HAP-1 (cell line): ENCODE data around the gene KBTBD12.
"Not testable (repeated sequence)": the region's sequence is repeated elsewhere in the genome, so short reads cannot be mapped to it uniquely, and the experiment has no call there.

Experiments
- DNase-seq, 2 experiments: peaks; one replicate each; pipeline ENCODE4 v3.0.0-alpha.2; 2016 to 2020; ENCODE audit warnings: low spot score in 2 of 2
- H3K27me3 ChIP-seq: fragments of 250-450 bp; sonication (Bioruptor Pico); 2 replicates; pipeline ENCODE4 v1.5.1; 2020; ENCODE audit warnings: low read depth, mild to moderate bottlenecking, moderate library complexity
- H3K36me3 ChIP-seq: fragments of 250-450 bp; sonication (Bioruptor Pico); replicated peaks from 2 replicates; pipeline ENCODE4 v1.5.1; 2020; ENCODE audit warnings: mild to moderate bottlenecking
- H3K4me1 ChIP-seq: fragments of 250-450 bp; sonication (Bioruptor Pico); 2 replicates; pipeline ENCODE4 v1.5.1; 2020; ENCODE audit warnings: mild to moderate bottlenecking
- H3K4me3 ChIP-seq: fragments of 250-450 bp; sonication (Bioruptor Pico); 2 replicates; pipeline ENCODE4 v1.5.1; 2020; ENCODE audit warnings: mild to moderate bottlenecking, moderate library complexity
- H3K9me3 ChIP-seq: fragments of 250-450 bp; sonication (Bioruptor Pico); 2 replicates; pipeline ENCODE4 v1.5.1; 2020; ENCODE audit warnings: mild to moderate bottlenecking, moderate library complexity
- in situ Hi-C: fragments of 300-500 bp; cut with MboI; formaldehyde crosslinking; loops from 3 replicates; pipeline ENCODE4 v1.14.3; 2020; ENCODE audit warnings: low sequenced_read_pairs, inconsistent platforms, mixed read lengths

Gene KBTBD12

DNA sequence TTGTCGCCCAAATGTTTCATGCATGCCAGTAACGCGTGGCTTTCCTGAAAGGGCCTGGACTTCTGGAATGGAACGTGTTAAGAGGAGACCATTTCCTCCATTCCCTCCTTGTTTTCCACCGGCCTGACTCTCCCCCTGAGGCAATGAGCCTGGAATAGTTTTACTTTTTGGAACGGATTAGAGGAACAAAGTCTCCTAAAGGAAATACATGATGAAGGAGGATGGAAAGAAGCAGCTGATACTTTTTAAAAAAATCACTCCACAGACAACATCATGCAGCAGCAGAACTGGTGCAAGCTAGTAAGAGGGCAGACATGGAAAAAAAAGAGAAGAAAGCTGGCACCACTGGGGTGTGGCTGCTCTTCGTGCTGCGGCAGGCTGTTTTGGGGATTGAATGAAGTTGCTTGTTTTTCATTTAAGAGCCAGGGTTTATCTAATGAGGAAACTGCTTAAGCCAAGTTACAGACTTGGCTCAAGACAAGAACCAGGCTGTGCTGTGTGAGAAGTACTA, 3.6 kb upstream of the KBTBD12 start:
- in situ Hi-C loops, result no loop called here
- no peaks in the 10 kb centered on the region; the same call in 1 of the 2 replicates for H3K27me3 ChIP-seq

GRCh38 chr3:127913841-127914240, 1.2 kb upstream of the KBTBD12 start:
- H3K9me3 ChIP-seq, in situ Hi-C loops, H3K27me3 ChIP-seq, H3K36me3 ChIP-seq, H3K4me3 ChIP-seq, H3K4me1 ChIP-seq, DNase-seq: not testable (repeated sequence)

More for the DNA sequence above, 3.6 kb upstream of the KBTBD12 start:
- no peak for DNase-seq
- Histone ChIP-seq H3K9me3 (no peaks in the 10 kb centered on the region), H3K4me3 (no peak overlapping the region), H3K4me1 (peaks cover 3% of the 10 kb centered on the region; the same call in 1 of the 2 replicates), H3K36me3 (no peaks in the 10 kb centered on the region)

GRCh38 chr3:127914584-127914983, 448 bp upstream of the KBTBD12 start:
- H3K9me3 ChIP-seq, result no peaks in the 10 kb centered on the region
- in situ Hi-C loops, result no loop called here
- H3K36me3 ChIP-seq, result no peaks in the 10 kb centered on the region
- peaks cover 3% of the 10 kb centered on the region; the same call in 1 of the 2 replicates for H3K4me1 ChIP-seq
- H3K27me3 ChIP-seq, result no peaks in the 10 kb centered on the region
- no peak for DNase-seq
- H3K4me3 ChIP-seq, result no peak overlapping the region

GRCh38 chr3:127915937-127916493, 983 bp downstream of the KBTBD12 start:
- Histone ChIP-seq H3K27me3 (peaks cover 4% of the 10 kb centered on the region), H3K4me3 (no peak overlapping the region), H3K9me3 (no peaks in the 10 kb centered on the region), H3K36me3 (no peaks in the 10 kb centered on the region), H3K4me1 (peaks cover 3% of the 10 kb centered on the region; the same call in 1 of the 2 replicates)
- in situ Hi-C loops, result no loop called here
- DNase-seq, result peak in 1 of 2 experiments; percentile 20

DNA sequence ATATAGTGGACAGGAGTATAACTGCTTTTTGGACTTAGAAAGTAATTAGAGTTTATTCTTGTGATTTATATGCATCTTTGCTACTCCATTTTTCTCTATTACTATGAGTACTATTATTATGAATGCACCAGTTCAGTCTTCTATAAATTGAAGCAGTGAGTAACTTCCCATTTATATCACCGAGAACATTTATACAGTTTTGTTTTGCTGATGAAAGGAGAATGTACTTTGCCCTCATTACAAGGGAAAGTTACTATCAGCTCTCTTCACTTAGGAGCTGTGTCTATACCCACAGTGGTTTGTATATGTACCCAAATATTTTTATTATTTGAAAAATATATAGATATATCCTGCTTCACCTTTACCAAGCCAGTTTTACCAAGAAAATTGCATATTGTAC, 5.7 kb downstream of the KBTBD12 start:
- H3K9me3 ChIP-seq, result no peaks in the 10 kb centered on the region
- no peak for DNase-seq
- H3K36me3 ChIP-seq, result no peaks in the 10 kb centered on the region
- peaks cover 20% of the 10 kb centered on the region for H3K27me3 ChIP-seq
- peaks cover 10% of the 10 kb centered on the region for H3K4me1 ChIP-seq
- in situ Hi-C loops, result no loop called here
- H3K4me3 ChIP-seq, result no peak overlapping the region

GRCh38 chr3:127923611-127924010, 8.6 kb downstream of the KBTBD12 start:
- H3K4me3 ChIP-seq, result no peak overlapping the region
- H3K9me3 ChIP-seq, result no peaks in the 10 kb centered on the region
- in situ Hi-C loops, result no loop called here

GRCh38 chr3:127925384-127925783, 10.4 kb downstream of the KBTBD12 start:
- Histone ChIP-seq H3K9me3 (no peaks in the 10 kb centered on the region), H3K27me3 (peaks cover 26% of the 10 kb centered on the region), H3K4me3 (no peak overlapping the region), H3K36me3 (no peaks in the 10 kb centered on the region), H3K4me1 (peaks cover 7% of the 10 kb centered on the region; the same call in 1 of the 2 replicates)
- no peak for DNase-seq
- in situ Hi-C loops, result no loop called here

More at GRCh38 chr3:127923611-127924010, 8.6 kb downstream of the KBTBD12 start:
- Histone ChIP-seq H3K36me3 (no peaks in the 10 kb centered on the region), H3K4me1 (peaks cover 7% of the 10 kb centered on the region; the same call in 1 of the 2 replicates), H3K27me3 (peaks cover 26% of the 10 kb centered on the region)
- DNase-seq, result peak; percentile 17 to 81

DNA sequence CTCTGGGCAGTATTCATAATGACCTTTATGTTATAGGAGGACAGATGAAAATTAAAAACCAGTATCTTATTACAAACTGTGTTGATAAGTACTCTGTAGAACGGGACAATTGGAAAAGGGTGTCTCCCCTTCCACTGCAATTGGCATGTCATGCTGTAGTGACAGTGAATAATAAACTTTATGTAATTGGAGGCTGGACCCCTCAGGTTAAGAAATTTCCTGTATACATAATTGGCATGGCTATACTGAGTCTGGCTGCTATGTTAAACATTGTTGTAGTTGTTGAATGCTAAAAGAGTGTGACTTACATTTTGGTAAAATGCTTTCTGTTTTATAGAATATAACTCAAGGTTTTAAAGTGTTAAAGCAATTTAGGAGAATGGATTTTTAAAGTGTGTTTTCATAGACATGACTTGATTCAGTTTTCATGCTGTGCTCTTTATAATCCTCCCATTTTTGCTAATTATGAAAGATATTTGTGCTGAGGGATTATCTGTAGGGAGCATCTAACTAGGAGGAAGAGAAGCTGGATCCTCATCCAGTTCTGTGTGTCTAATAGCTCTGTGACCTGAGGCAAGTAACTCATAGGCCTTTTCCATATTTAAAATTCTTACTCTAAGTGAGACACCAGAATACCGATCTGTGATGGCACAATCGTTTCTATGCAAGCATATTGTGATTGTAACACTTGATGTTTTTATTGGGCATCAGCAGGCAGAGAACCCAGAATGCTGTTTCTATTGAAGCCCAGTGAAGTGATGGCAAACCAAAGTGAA, 13.0 kb downstream of the KBTBD12 start:
- in situ Hi-C loops, result no loop called here
- Histone ChIP-seq H3K9me3 (no peaks in the 10 kb centered on the region), H3K36me3 (no peaks in the 10 kb centered on the region), H3K4me3 (no peak overlapping the region), H3K4me1 (peaks cover 7% of the 10 kb centered on the region; the same call in 1 of the 2 replicates), H3K27me3 (peaks cover 12% of the 10 kb centered on the region)
- DNase-seq, result no peak

DNA sequence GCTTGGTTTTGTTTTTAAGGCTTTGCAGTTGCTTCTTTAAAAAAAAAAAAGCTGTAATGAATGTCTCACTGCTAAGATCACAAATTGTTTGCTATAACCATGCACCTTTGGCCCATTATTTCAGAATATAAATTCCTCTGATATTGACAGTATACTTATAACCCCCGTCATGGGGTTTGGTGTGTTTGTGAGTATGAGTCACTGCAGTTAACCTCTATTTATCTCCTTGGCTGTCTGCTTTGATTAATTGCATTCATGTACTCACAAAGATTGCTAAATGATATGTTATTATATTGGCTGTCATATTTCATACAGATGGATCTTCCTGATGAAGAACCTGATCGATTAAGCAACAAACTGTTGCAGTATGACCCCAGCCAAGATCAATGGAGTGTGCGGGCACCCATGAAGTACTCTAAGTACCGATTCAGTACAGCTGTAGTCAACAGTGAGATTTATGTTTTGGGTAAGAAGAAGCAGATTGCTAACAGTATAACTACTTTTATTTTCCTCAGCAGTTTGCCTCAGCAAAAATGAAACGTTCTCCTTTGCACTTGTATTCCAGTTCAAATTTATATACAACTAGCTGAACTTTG, 14.9 kb downstream of the KBTBD12 start:
- no peaks in the 10 kb centered on the region for H3K36me3 ChIP-seq
- no peak for DNase-seq
- H3K4me3 ChIP-seq, result no peak overlapping the region
- H3K4me1 ChIP-seq, result no peaks in the 10 kb centered on the region
- peaks cover 22% of the 10 kb centered on the region for H3K27me3 ChIP-seq
- no peaks in the 10 kb centered on the region for H3K9me3 ChIP-seq
- in situ Hi-C loops, result no loop called here

DNA sequence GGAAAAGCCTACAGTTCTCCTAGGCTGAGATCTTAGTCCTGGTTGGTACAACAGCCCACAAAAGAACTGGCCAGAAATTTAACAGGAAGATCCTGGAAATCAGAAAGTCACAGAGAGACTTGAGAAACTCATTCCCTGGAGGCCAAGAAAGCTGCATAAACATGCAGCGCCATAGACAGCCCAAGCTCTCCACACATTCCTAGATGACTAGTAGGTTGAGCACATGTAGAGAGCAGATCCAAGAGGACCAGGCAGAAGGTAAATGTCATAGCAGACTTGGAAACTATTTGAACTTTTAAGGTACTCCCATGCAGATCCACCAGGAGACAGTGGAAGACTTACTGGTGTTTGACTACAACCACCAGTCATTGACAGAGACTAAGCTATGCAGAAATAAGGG, 18.4 kb downstream of the KBTBD12 start:
- in situ Hi-C loops, result no loop called here
- Histone ChIP-seq H3K4me3 (no peak overlapping the region), H3K36me3 (no peaks in the 10 kb centered on the region), H3K4me1 (no peaks in the 10 kb centered on the region), H3K9me3 (no peaks in the 10 kb centered on the region), H3K27me3 (peaks cover 23% of the 10 kb centered on the region)
- no peak for DNase-seq

DNA sequence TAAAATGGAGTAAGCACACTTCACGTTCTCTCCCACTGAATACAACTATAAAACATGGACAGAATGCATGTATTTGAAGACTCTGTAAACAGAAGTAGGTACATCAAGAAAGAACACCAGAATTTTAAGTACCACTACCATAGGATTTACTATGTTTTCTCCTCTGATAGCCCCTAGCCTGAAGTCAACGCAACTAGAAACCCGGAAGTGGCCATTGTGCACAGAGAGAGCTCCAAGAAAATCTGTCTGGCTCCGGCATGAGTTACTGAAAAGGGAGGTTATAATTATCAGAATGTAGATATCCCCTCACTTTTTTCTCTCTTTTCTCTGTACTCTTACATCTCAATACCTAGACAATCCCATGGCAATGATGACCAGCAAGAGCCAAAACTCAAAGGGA, 23.8 kb downstream of the KBTBD12 start:
- Histone ChIP-seq H3K36me3 (no peaks in the 10 kb centered on the region), H3K4me3 (no peak overlapping the region), H3K27me3 (peaks cover 27% of the 10 kb centered on the region), H3K9me3 (no peaks in the 10 kb centered on the region), H3K4me1 (no peaks in the 10 kb centered on the region)
- in situ Hi-C loops, result no loop called here
- DNase-seq, result no peak

DNA sequence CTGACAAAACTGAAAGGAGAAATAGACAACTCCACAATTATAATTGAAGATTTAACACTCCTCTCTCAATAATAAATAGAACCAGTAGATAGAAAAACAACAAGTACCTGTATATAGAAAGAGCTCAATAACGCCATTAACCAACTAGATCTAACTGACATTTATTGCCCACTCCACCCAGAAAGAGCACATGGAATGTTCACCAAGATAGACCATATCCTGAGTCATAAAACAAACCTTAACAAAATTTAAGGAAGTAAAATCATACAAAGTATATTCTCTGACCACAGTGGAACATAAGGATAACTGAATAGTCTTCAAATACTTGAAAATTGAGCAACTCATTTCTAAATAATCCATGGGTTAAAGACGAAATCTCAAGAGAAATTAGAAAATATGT, 25.1 kb downstream of the KBTBD12 start:
- DNase-seq, result no peak
- in situ Hi-C loops, result no loop called here

DNA sequence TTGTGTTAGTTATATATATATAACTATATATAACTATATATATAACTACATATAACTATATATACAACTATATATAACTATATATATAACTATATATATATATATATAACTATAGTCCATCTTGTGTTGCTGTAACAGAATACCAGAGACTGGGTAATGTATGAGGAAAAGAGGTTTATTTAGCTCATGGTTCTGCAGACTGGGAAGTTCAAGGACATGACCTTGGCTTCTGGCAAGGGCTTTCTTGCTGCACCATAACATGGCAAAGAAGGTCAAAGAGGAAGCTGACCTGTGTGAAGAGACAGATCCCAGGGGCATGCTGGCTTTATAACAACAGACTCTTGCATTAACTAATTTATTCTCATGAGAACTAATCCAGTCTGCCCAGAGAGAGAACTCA, 27.6 kb downstream of the KBTBD12 start:
- in situ Hi-C loops, result no loop called here
- DNase-seq, result no peak
- no peaks in the 10 kb centered on the region for H3K36me3 ChIP-seq
- H3K9me3 ChIP-seq, result no peaks in the 10 kb centered on the region
- H3K4me1 ChIP-seq, result no peaks in the 10 kb centered on the region
- H3K4me3 ChIP-seq, result no peak overlapping the region
- peaks cover 27% of the 10 kb centered on the region for H3K27me3 ChIP-seq

More for the DNA sequence above, 25.1 kb downstream of the KBTBD12 start:
- Histone ChIP-seq H3K36me3 (no peaks in the 10 kb centered on the region), H3K27me3 (peaks cover 20% of the 10 kb centered on the region; the same call in 1 of the 2 replicates), H3K4me3 (no peak overlapping the region), H3K9me3 (no peaks in the 10 kb centered on the region), H3K4me1 (no peaks in the 10 kb centered on the region)

GRCh38 chr3:127948211-127948610, 33.2 kb downstream of the KBTBD12 start:
- Histone ChIP-seq H3K27me3 (peaks cover 15% of the 10 kb centered on the region), H3K9me3 (no peaks in the 10 kb centered on the region), H3K4me1 (no peaks in the 10 kb centered on the region), H3K36me3 (no peaks in the 10 kb centered on the region), H3K4me3 (no peak overlapping the region)
- in situ Hi-C loops, result no loop called here
- DNase-seq, result no peak
